ENCODE measurements around the gene CASP7. TPM values are rescaled to one million over a fixed set of nuclear protein-coding genes. Genes with fewer than 3 reads are reported as not detected.

Gene CASP7
- total RNA-seq, 1 experiment from 2014 or later: 22.2 TPM

DNA sequence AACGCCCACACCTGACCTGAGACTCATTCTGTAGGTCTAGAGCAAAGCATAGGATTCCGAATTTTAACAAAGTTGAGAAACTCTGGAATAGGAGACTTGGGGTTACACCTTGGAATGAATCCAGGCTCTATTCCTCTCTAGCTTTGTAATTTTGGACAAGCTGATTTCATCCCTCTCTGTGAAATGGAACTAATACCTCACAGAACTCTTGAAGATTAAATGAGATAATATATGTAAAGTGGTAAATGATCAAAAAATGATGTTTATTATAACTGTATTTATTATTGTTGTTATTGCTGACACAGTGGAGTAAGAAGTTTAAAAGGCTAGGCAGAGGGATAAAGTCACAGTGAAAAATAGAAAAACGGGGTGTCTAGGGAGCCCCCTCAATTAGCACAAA is 32.3 kb downstream of the CASP7 start:
- no peak for DNase-seq (ENCODE audit: low spot score)

DNA sequence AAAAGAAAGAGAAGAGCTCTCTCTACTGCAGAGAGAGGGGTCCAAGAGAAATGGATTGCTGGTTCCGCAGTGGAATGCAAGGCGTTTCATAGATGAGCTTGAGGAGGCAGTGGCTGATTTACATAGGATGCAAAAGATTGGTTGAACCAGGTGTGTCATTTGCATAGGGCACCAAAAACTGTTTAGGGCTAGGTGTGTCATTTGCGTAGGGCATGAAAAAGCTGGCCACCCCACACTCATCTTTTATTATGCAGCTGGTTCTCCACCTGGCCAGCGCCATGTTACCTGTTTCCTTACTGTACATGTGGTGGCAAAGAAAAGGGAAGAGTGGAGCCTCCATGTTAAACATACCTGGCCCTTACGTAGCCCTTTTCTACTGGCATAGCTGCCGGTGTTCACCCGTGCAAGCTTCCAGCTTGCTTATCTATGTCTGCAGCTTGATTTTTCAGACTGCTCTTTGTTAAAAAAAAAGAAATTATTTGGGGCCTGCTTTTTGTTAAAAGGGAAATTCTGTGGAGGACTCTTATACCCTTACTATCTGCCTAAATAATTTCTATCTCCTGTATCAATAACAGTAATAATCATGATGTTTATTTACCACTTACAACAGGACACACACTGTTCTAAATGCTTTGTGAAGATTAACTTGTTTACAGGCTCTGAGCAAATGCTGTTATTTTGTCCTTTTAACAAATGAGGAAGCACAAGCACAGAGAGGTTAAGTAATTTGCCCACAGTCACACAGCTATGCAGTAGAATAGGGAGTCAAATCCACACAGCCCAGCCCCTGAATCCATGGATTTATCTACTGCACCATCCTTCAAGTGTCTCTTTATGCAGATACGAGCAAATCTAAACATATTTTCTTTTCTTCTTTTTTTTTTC is 33.3 kb downstream of the CASP7 start:
- DNase-seq (ENCODE audit: low spot score): no peak

DNA sequence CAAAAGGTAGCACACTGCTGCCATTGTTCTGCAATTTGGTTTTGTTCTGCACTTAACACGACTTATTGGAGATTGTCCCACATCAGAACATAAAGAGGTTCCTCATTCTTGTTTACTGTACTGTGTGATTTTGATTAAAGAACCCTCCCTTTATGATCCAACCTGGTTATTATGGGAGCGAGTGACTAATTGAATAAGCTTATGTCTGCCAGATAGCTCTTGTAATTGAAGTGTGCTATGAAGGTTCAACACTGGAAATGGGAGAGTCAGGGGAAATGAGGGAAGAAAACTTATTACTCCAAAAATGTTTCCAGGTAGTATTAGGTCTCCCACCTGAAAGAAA is 33.9 kb downstream of the CASP7 start:
- DNase-seq (ENCODE audit: low spot score): no peak

GRCh38 chr10:113716109-113716910 is 36.6 kb downstream of the CASP7 start:
- no peak for DNase-seq (ENCODE audit: low spot score)

GRCh38 chr10:113718969-113719822 is 39.5 kb downstream of the CASP7 start:
- peak; percentile 55 for DNase-seq (ENCODE audit: low spot score)

DNA sequence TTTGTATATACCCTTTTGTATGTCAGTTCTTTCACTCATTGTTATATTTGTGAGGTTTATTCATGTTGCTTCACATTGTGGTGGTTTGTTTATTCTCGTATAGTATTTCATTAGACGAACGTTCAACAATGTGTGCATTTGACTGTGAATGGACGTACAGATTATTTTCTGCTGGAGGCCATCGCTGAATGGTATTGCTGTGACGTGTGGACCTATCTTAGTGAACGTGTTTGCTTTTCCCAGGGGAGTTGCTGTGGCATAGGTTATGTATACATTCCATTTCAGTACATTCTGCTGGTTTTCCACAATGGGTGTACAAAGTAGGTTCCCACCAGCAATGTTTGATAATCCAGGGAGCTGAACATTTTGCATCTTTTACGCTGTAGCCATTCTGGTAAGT is 40.7 kb downstream of the CASP7 start:
- no peak for DNase-seq (ENCODE audit: low spot score)

DNA sequence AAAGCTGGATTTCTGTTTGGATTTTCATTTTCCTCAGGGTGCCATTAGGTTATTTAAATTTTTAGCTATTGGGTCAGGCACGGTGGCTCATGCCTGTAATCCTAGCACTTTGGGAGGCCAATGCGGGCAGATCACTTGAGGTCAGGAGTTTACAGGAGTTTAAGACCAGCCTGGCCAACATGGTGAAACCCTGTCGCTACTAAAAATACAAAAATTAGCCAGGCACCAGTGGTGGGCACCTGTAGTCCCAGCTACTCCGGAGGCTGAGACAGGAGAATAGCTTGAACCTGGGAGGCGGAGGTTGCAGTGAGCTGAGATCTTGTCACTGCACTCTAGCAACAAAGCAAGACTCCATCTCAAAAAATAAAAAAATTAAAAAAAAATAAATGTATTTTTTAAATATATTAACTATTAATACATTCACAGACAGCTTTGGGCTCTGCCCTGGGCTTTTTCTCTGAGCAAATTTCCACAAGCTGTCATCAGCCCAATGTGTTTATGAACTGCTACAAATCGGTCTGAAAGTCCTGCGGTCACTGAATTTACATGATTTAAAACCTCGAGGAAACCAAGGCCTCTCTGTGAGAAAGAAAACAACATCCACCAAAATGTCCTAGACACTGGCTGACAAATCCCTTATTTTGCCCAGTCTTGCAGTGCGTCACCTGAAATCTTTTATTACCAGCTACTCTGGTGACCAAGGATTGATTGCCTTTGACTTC is 52.6 kb downstream of the CASP7 start:
- no peak for DNase-seq (ENCODE audit: low spot score)

DNA sequence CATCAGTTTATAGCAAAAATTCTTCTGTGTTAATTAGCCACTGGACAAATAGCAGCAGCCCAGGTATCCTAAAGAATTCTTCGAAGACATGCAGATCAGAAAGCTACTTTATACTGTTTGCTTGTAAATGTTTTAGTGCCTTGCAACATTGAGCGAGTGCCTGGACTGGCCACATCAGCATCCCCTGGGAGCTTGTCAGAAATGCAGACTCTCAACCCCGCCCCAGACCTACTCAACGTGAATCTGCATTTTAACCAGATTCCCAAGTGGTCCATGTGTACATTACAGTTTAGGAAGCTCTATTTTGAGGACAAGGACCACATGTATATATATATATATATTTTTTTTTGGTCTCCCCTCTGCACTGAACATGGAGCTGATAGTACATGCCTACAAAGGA is 53.3 kb downstream of the CASP7 start:
- no peak for DNase-seq (ENCODE audit: low spot score)

DNA sequence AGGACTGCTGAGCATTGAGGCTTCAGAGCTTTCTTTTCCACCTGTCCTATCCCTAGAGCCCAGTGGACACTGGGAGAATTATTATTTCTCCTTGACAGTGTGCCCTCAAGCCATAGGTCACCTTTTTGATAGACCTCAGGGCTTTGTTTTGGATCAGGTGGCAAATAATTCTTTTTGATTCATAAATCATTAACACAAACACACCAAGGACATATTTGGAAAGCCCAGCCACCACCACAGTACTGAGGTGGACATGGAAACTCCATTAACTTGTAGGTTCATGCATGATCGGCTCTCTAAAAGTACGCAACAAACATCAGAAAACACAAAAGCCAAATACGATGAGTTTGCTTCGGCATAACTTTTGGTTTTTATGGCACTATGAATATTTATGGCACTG is 53.9 kb downstream of the CASP7 start:
- DNase-seq (ENCODE audit: low spot score): no peak

GRCh38 chr10:113735913-113736312 is 56.2 kb downstream of the CASP7 start:
- DNase-seq (ENCODE audit: low spot score): peak; percentile 53

DNA sequence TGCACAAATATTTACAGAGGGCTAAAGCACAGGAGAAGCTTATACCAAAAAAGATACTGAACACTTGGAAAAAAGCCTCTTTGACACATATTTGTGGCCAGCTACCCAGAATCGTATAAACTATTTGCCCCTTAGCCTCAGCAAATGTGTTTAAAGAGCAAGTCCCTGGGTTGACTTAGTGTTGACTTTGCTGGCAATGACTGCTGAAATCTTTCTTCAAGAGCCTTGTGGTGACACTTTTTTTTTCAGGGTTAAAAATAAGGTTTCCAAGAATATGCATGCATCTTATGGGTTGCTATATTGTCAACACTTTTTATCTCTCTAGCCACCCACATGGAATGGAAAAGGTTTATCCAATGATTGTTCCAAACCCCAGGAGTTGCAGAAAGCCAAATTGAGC is 56.9 kb downstream of the CASP7 start:
- DNase-seq (ENCODE audit: low spot score): no peak

DNA sequence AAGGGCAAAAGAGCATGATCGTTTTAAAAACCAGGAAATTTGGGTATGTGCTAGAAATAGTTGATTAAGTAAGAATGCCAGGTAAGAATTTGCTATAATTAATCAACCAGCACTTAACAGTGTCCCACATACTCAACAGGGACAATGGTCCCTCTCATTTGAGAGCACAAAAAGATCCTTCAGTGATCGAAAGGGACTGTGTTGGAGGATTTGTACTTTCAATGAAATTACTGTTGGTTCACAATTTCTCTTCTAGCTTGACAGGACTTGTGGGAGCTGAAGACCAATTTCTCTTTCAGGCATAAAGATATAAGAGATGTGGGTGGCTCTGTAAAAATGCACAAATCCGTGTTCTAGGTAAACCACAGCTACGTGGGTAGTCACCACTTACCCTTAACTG is 59.3 kb downstream of the CASP7 start:
- DNase-seq (ENCODE audit: low spot score): no peak

DNA sequence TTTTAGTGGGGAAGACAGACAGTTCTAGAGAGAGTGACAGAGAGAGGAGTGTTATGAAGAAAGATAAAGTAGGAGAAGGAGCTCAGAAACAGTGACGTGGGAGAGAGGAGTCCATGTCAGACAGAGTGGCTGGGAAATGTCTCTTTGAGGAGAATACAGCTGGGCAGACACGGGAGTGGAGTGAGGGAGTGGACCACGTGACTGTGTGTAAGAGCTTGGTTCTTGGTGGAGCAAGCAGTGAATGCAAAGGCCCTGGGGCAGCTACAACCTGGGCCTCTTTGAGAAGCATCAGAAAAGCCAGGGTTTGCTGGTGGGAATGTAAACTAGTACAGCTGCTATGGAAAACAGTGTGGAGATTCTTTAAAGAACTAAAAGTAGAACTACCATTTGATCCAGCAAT is 59.9 kb downstream of the CASP7 start:
- DNase-seq (ENCODE audit: low spot score): no peak

- DNase-seq (ENCODE audit: low spot score): no peak
Observed at GRCh38 chr10:113740850-113741249, 61.1 kb downstream of the CASP7 start.

DNA sequence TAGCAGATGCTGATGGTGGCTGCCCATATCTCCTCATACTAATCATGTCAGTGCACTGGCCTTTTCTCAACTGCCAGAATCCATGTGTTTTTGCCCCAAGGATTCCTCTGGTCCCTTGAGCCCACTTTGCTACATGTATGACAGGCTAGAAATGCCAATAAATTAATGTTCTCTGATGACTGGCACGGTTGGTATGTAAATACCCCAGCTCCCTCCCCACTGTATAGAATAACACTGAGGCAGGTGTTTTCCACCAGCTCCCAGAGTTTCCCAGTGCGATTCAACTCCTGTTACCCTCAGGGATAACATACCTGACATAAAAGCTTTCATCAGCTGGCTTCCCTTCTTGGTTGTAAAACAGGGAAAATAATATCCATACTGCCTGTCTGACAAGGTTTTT is 62.8 kb downstream of the CASP7 start:
- DNase-seq (ENCODE audit: low spot score): no peak

- DNase-seq (ENCODE audit: low spot score): no peak
Observed at GRCh38 chr10:113743594-113743993, 63.9 kb downstream of the CASP7 start.

GRCh38 chr10:113745374-113745773 is 65.7 kb downstream of the CASP7 start:
- DNase-seq (ENCODE audit: low spot score): no peak

DNA sequence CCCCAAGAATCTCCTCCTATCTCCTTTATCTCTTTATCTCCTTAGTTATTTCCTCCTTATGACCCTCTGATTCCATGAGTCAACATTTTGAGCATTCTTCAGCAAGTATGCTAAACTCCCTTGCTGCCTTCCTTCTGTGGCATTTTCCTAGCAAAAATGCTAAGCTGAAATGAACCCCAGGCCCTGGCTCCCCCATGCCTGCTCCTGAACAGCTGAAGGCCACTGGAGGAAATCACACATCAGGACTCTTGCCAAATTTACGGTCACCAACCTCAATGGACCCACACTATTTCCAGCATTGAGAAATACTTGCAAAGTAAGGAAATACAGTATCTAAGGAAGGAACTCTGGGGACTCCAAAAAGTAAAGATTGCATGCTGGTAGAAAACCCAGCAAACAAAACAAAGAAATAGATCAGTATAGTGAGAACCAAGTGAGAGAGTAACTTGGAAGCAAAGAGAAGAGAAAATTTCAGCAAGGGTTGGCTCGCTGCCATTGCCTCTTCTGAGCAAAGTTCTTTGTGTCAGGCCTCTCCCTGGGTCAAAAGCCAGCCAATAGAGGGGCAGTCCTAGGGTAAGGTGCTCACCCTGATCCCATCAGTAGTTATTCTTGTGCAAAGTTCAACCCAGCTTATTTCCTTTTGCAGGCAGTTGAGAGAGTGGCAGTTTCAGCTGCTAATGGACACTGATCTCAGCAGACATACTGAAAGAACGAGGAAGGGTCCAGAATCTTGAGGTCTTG is 66.7 kb downstream of the CASP7 start:
- DNase-seq (ENCODE audit: low spot score): peak; percentile 16

- DNase-seq (ENCODE audit: low spot score): no peak
Observed at GRCh38 chr10:113751181-113751732, 71.5 kb downstream of the CASP7 start, which contains the start of gene PLEKHS1. TSS of gene PLEKHS1 (plus strand) at chr10:113751682. CDS start at chr10:113755278, 3,596 bp downstream.

- DNase-seq (ENCODE audit: low spot score): no peak
Observed at GRCh38 chr10:113752553-113752952, 72.8 kb downstream of the CASP7 start.

All from HT-29 (cell line).